Epithelial cell of proximal tubule (primary cell): ENCODE results near the gene HYCC1. TPM values are rescaled to one million over a fixed set of nuclear protein-coding genes. Genes with fewer than 3 reads are reported as not detected.

Experiments used
- DNase-seq: peaks from one replicate; pipeline ENCODE4 v3.0.0-alpha.2; 2011; ENCODE audit warnings: low read depth
- H3K4me3 ChIP-seq: 2 replicates; pipeline ENCODE4 v1.5.1; 2011; ENCODE audit warnings: low read depth, mild to moderate bottlenecking, low read length
- total RNA-seq: library from RNA; depleted of rRNA; stranded (reverse); fragments of >200 nt; gene quantifications from 2 replicates; pipeline ENCODE4 v1.2.3, GENCODE V29; 2015
- TF ChIP-seq, protein P1 (sequence below): conservative IDR thresholded peaks from 2 replicates; pipeline ENCODE4 v1.5.1; 2012; ENCODE audit warnings: low read depth, mild to moderate bottlenecking, low read length

The HYCC1 gene
- total RNA-seq, 1 donor from 2014 or later: 29.7 TPM

DNA sequence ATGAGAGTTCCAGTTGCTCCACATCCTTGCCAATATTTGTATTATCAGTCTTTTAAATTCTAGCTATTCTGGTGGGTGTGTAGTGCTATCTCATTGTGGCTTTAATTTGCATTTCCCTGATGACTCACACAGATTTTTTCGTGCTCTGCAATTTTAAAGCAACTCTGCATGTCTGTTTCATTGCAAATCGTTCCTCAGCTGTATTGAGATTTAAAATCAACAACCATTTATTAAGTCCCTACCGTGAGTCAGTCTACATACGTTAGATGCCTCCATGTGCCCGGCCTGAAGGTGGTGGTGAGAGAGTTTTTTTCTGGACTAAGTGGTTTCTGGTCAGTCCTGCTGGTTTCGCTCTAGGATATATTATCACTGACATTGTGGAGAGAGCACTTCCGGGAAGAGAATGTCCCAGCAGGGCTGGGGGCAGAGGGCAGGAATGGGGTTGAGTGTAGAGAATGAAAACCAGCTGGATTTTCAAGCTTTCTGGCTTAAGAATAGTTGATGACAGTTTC is 8.4 kb upstream of the HYCC1 start:
- H3K4me3 ChIP-seq: no peak overlapping the region
- no peak for DNase-seq
- TF ChIP-seq, protein P1, sequence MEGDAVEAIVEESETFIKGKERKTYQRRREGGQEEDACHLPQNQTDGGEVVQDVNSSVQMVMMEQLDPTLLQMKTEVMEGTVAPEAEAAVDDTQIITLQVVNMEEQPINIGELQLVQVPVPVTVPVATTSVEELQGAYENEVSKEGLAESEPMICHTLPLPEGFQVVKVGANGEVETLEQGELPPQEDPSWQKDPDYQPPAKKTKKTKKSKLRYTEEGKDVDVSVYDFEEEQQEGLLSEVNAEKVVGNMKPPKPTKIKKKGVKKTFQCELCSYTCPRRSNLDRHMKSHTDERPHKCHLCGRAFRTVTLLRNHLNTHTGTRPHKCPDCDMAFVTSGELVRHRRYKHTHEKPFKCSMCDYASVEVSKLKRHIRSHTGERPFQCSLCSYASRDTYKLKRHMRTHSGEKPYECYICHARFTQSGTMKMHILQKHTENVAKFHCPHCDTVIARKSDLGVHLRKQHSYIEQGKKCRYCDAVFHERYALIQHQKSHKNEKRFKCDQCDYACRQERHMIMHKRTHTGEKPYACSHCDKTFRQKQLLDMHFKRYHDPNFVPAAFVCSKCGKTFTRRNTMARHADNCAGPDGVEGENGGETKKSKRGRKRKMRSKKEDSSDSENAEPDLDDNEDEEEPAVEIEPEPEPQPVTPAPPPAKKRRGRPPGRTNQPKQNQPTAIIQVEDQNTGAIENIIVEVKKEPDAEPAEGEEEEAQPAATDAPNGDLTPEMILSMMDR: no peak

DNA sequence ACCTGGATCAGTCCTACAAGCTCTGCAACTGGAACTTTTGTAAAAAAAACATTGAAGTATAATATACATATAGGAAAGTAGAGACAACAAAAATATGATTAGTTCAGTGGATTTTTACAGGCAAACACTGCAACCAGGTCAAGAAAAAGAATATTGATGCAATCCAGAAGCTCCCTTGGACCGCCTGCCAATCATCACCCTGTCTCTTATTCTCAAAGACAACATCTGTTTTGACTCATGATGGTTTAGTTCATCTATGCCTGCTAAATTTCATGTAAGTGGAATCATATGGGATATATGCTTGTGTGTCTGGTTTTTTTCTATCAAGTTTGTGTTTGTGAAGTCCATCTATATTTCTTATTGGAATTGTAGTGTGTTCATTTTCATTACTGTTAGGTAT is 7.7 kb upstream of the HYCC1 start:
- TF ChIP-seq, protein P1: no peak
- no peak overlapping the region for H3K4me3 ChIP-seq
- DNase-seq: no peak

GRCh38 chr7:23020742-23021401 is 6.9 kb upstream of the HYCC1 start:
- TF ChIP-seq, protein P1: no peak
- DNase-seq: no peak
- H3K4me3 ChIP-seq: no peak overlapping the region

GRCh38 chr7:23018750-23019149 is 4.8 kb upstream of the HYCC1 start:
- H3K4me3 ChIP-seq: no peak overlapping the region
- TF ChIP-seq, protein P1: no peak
- DNase-seq: no peak

- no peak overlapping the region for H3K4me3 ChIP-seq
- TF ChIP-seq, protein P1: no peak
- DNase-seq: no peak
Measured at GRCh38 chr7:23017309-23017708, 3.4 kb upstream of the HYCC1 start.

DNA sequence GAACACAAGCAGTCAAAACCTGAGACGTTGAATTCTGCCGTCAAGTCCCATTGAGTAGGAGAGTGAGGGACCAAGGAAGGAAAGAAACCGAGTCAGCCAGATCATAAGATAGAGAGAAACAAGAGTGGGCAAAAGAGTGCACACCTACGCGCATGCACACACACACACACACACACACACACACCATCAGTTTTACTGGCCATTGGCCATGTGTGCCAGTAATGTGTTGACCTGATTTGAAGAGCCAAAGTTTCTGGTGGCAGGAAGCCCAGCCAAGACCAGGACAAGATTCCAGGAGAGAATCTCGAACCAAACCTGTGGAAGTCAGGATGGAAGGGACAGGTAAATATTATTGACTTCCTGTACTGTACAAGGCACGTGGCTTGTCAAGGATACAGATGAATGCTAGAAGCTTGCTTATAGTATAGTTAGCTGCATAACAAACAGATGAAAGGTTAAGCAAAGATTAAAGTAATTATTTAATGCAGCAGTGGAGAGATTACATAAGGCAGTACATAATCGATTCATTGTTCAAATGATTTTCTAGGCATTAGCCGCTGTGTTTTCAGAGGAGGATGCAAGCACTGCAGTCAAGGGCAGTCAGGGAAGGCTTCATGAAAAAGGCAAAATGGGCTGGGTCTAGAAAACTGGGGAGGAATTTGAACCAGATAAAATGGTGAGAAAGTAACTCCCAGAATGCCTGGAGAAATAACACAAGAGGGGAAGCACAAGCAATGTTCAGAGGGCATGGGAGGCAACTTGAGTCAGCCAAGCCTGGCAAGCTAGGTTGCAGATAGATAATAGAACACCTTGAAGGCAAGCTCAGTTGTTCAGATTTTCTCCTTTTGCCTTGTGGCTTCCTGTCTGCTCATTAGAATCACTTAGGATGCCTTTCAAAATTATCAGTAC is 2.7 kb upstream of the HYCC1 start:
- no peak overlapping the region for H3K4me3 ChIP-seq
- DNase-seq: no peak
- TF ChIP-seq, protein P1: no peak
